KOPT-K1 (cell line): ENCODE results near the gene TNFRSF1B.

Experiments used
- H3K27ac ChIP-seq: fragments of 200-600 bp; sonication (generic); 2 replicates; pipeline ENCODE4 v1.5.1; 2016; ENCODE audit warnings: antibody characterized with exemption, mild to moderate bottlenecking, low read depth, low read length; ENCODE audit not compliant: poor library complexity, severe bottlenecking
- H3K36me3 ChIP-seq: fragments of 200-600 bp; sonication (generic); 2 replicates; pipeline ENCODE4 v1.5.1; 2017; ENCODE audit warnings: antibody characterized with exemption, mild to moderate bottlenecking, low read length, moderate library complexity; ENCODE audit not compliant: insufficient read depth
- H3K9me3 ChIP-seq: fragments of 200-600 bp; sonication (generic); 2 replicates; pipeline ENCODE4 v1.5.1; 2017; ENCODE audit warnings: antibody characterized with exemption, low read length, mild to moderate bottlenecking; ENCODE audit not compliant: insufficient read depth, poor library complexity, severe bottlenecking

Gene TNFRSF1B

DNA sequence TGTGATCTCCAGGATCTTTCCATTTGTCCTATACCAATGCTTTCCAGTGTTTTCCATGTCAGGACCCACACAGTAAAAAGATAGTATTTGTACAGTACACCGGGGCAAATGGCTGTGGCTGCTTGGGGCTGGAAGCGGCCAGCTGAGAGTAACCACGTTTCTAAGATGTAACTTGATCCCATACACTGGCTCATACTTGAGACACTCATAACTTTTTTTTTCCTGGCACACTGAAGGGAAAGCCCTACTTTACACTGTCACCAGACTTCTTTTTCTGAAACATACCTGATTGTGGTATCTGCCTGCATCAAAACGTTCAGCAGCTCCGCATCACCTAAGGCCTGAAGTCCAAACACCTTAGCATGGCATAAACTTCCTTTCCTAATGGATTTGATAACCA lies 84.7 kb downstream of the TNFRSF1B start:
- no peaks in the 10 kb centered on the region for H3K9me3 ChIP-seq
- H3K27ac ChIP-seq, result no peak overlapping the region
- H3K36me3 ChIP-seq, result peaks cover 86% of the 10 kb centered on the region

DNA sequence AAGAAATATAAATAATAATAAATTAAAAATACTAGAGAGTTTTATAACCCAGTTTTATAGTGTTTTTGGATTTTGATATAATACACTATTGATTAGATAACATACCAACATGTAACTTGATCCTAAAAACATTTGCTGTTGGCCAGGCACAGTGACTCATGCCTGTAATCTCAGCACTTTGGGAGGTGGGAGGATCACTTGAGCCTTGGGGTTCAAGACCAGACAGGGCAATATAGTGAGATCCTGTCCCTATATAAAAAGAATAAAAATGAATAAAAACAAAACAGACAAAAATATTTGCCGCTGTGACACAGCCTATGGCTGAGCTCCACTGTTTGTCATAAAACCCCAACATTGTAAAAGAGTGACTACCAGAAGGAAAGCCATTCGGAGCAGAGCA lies 89.1 kb downstream of the TNFRSF1B start:
- Histone ChIP-seq H3K27ac (no peak overlapping the region), H3K36me3 (peaks cover 88% of the 10 kb centered on the region), H3K9me3 (no peaks in the 10 kb centered on the region)

DNA sequence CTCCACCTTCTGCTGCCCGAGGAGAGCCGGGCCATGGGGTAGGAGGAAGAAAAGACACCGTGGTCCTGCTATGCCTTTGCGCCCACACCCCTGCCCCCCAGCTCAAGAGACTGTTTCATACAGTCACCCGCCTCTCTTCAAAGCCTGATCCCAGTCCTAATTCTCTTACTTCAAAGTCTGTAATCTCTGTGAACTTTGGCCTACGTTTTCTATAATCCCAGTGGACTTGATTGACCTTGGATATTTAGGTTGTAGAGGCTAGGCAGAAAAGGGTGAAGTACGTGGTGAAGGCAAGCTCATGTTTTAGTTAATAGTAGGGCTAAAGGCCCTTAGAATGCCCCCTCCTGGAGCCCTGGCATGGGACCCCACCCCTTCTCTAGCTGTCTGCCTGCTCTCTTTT lies 91.5 kb downstream of the TNFRSF1B start:
- Histone ChIP-seq H3K27ac (no peak overlapping the region), H3K9me3 (no peaks in the 10 kb centered on the region), H3K36me3 (peaks cover 92% of the 10 kb centered on the region)
